Measurements from ENCODE around the gene DEPP1.

The DEPP1 gene

GRCh38 chr10:44966816-44967509 is 11.6 kb downstream of the DEPP1 start:
- DNase-seq (ENCODE audit: low read depth) = no peak

DNA sequence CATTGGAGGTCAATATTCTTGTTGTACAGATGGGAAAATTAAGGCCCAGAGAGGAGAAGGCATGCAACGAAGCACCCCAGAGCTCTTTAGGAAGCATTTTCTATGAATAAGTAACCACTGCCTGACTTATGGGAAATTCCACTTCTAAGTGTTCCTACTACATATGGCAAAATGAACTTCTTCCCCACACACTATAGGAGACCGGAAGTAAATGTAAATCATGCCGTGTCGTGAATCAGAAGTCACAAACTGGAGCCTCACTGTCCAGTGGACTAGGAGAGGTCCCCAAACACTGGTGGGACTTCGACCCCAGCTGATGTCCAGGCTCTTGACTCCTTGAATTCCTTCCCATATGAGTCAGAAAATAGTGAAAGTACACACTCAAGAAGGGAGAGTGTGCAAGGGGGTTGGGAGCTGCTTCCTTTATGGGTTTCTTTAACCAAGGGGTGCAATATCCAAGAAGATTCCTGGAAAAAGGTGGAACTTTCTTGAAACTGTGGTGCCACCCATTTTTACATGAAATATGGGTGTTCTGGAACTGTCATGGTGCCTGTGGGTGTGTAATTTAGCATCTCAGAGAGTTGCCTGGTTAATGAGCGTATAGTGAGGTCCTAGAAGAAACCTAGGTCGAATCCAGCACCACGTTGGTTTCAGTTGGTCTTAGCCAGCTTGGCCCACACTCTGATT is 12.3 kb downstream of the DEPP1 start:
- no peak for DNase-seq (ENCODE audit: low read depth)

DNA sequence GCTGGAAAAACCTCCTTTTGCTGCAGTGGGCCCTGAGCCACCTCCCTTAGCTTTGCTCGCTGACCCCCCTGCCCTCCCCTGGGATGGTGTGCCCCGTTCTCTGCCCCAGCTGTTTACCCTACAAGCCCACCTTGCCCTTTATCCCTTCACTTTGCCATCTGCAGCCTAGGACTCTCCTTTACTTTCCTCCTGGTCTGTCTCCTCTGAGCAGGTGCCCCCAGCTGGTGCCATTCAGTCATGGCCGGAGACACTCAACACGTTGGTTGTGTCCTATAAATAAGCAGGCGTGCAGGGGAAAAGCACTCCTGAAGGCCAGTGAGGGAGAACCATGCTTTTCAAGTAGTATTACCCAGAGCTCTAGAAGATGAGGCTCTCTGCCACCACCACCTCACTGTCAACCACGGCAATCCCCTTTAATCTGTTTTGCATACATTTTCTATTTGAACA is 12.9 kb downstream of the DEPP1 start:
- no peak for DNase-seq (ENCODE audit: low read depth)

DNA sequence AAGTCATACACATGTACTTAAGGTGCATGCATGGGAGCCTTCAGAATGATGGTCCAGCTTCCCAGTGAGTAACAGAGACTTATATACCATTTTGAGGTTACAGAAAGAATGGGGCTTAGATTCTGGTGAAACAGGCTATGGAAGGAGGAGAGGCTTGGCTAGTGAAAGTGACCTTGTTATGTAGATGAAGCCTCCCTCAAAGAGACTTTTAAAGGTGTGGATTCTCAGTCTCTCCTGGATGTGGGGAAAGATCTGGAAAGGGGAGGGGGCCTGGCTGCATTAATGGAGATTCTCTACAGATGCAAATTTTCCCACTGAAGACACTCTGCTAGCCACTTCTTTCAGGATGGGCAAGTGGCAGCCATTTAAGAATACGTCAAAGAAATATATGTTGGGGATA is 13.5 kb downstream of the DEPP1 start:
- no peak for DNase-seq (ENCODE audit: low read depth)

- DNase-seq (ENCODE audit: low read depth) = no peak
Measured at GRCh38 chr10:44963772-44964633, 14.6 kb downstream of the DEPP1 start.

GRCh38 chr10:44962870-44963738 is 15.5 kb downstream of the DEPP1 start:
- DNase-seq (ENCODE audit: low read depth) = no peak

GRCh38 chr10:44961931-44962750 is 16.5 kb downstream of the DEPP1 start:
- DNase-seq (ENCODE audit: low read depth) = no peak

- DNase-seq (ENCODE audit: low read depth) = no peak
Measured at GRCh38 chr10:44961230-44961571, 17.4 kb downstream of the DEPP1 start.

DNA sequence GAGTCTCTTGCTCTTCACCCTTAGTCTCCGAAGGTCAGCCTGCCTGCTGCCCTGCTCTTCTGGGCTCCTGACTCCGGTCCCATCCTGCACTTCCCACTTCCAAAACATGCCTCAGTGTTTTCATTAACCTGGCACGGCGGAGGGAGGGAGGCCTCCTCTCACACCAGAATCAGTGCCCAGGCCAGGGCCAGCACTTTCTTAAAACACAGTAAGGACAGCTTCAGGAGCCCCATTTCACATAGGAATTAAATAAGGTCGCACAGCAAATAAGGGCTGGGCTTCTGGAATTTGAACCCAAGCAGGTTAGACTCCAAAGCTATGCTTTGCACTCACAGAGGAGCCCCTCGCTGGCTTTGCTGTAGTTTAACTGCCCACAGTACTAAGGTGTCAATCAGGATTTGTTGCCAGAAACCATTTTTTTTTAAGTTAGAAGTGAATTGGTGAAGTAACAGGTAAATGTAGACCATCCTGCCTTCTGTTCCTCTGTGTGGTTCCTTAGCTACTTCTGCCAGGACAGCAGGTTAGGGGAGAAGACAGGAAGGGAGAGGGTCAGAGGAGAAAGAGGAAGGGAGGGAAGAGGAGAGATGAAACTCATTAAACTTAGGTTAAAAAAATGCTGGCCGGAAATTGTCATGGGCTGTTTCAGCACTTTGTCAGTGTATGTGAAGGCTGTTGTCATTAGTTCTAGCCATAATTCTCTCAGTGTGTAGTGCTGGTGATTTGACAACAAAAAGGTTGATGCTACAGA is 18.0 kb downstream of the DEPP1 start:
- DNase-seq (ENCODE audit: low read depth) = no peak

- no peak for DNase-seq (ENCODE audit: low read depth)
Measured at GRCh38 chr10:44960088-44960460, 18.5 kb downstream of the DEPP1 start.

GRCh38 chr10:44959247-44960087 is 19.1 kb downstream of the DEPP1 start, which contains the start of gene RASSF4:
RASSF4 (plus strand) TSS chr10:44959802; CDS start chr10:44970203, 10,401 bp downstream.
- peak; percentile 79 for DNase-seq (ENCODE audit: low read depth)

DNA sequence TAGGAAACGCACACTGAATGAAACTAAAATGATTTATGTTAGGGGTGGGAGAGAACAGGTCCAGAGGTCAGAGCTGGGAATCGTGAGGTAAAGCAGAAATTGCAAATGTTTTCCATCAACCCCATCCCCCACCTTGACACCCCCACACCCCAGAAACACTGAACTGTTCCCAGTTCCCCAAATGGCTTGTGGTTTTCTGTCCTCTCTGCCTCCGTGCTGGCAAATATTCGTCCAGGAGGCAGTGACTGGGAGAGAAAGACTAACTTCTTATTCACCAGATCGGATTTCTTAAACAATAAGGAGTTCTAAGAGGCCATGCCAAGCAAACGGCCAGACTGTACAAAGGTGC is 19.7 kb downstream of the DEPP1 start:
- DNase-seq (ENCODE audit: low read depth) = no peak

DNA sequence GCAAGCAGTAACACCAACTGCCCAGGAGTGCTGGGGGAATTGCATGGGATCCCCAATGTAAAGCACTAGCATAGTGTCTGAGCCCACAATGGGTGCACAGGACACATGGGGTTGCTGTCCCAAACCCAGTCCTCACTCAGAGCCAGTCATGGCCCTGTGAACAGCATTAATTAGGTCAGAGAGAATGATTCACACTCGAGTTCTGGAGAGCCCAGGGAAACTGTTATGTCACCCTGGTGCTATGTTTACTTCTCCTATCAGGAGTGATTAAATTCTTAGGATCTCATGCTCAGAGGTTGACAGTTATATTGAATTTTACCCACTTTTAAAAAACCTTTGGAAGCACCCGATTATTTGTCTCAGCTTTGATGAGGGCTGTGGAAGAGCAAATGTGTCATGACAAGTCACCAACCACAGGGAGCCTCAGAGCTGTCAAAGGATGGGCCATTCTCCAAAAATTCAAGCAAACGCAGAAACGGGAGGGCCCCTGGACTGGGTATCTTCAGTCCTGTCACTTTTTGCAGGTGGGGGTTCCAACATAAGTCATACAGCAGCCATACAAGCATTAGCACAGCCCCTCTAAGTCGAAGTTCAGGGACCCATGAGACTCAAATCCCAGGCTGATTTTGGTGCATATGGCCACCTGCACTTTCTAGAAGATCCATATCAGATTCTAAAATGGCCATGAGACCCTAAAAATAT is 20.3 kb downstream of the DEPP1 start:
- no peak for DNase-seq (ENCODE audit: low read depth)

GRCh38 chr10:44956717-44957706 is 21.6 kb downstream of the DEPP1 start:
- no peak for DNase-seq (ENCODE audit: low read depth)

DNA sequence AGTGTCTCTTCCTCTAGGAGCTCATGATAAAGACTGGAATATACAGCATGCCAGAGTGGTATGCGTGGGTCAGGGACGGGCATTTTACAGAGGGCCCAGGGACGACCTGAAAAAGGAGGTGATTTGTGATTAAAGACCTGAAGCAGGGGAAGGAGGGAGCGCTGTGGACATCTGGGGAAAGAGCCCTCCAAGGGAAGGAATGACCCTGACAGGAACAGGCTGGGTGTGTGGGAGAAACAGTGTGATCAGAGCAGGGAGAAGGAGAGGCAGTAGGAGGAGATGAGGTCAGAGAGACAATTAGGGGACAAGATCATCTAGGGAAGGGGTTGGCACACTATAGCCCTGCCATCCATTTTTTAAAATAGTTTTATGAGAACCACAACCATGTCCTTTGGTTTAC is 22.4 kb downstream of the DEPP1 start:
- DNase-seq (ENCODE audit: low read depth) = no peak

- no peak for DNase-seq (ENCODE audit: low read depth)
Measured at GRCh38 chr10:44955413-44956070, 23.1 kb downstream of the DEPP1 start.

GRCh38 chr10:44954962-44955361 is 23.6 kb downstream of the DEPP1 start:
- DNase-seq (ENCODE audit: low read depth) = no peak
